PFSK-1 (cell line): ENCODE results near the gene PROSER2.

Source experiments
- FOXP2 ChIP-seq: optimal IDR thresholded peaks from 2 replicates; pipeline ENCODE3; 2011; ENCODE audit warnings: borderline replicate concordance, control low read depth, inconsistent platforms; ENCODE audit not compliant: insufficient read depth; ENCODE audit errors: extremely low read length, extremely low read depth
- POLR2AphosphoS5 ChIP-seq: IDR thresholded peaks from 2 replicates; pipeline ENCODE4 v1.6.1; 2012; ENCODE audit warnings: low read depth, mild to moderate bottlenecking, control low read depth, low read length, moderate library complexity
- REST ChIP-seq, 2 experiments: IDR thresholded peaks; 2 replicates each; pipeline versions ENCODE4 v1.6.1 to v1.8.0; 2011 to 2012; ENCODE audit warnings: low read depth in 2 of 2, low read length in 2 of 2, control low read depth in 1 of 2, inconsistent platforms in 1 of 2, mild to moderate bottlenecking in 1 of 2, moderate library complexity in 1 of 2; ENCODE audit not compliant: insufficient read depth in 1 of 2
- SIN3A ChIP-seq: IDR thresholded peaks from 2 replicates; pipeline ENCODE4 v1.6.1; 2012; ENCODE audit warnings: mild to moderate bottlenecking, low read length, moderate library complexity, borderline replicate concordance; ENCODE audit not compliant: insufficient read depth
- TAF1 ChIP-seq: IDR thresholded peaks from 2 replicates; pipeline ENCODE4 v1.6.1; 2012; ENCODE audit warnings: low read length, control low read depth, borderline replicate concordance; ENCODE audit not compliant: insufficient read depth

PROSER2 gene

GRCh38 chr10:11881030-11881476 is 57.9 kb downstream of the PROSER2 start:
- TF ChIP-seq POLR2AphosphoS5 (no peak), FOXP2 (no peak), TAF1 (no peak), SIN3A (no peak), REST (IDR thresholded peaks at IDR 0.05; ENCODE audit: insufficient read depth in 1 of 2, low read depth in 2 of 2, low read length in 2 of 2) (no peak)

- TF ChIP-seq TAF1: no peak
Observed at GRCh38 chr10:11881477-11882417, 58.6 kb downstream of the PROSER2 start.

GRCh38 chr10:11882646-11883375 is 59.7 kb downstream of the PROSER2 start:
- no peak for TF ChIP-seq POLR2AphosphoS5
- TF ChIP-seq FOXP2: no peak
- TF ChIP-seq SIN3A: no peak
- TF ChIP-seq REST (IDR thresholded peaks at IDR 0.05; ENCODE audit: insufficient read depth in 1 of 2, low read depth in 2 of 2, low read length in 2 of 2): no peak
- no peak for TF ChIP-seq TAF1

- TF ChIP-seq POLR2AphosphoS5 (no peak), TAF1 (no peak), REST (IDR thresholded peaks at IDR 0.05; ENCODE audit: insufficient read depth in 1 of 2, low read depth in 2 of 2, low read length in 2 of 2) (no peak), FOXP2 (no peak), SIN3A (no peak)
Observed at GRCh38 chr10:11884706-11885423, 61.7 kb downstream of the PROSER2 start.

GRCh38 chr10:11885437-11886137 is 62.4 kb downstream of the PROSER2 start:
- TF ChIP-seq FOXP2 (no peak), REST (IDR thresholded peaks at IDR 0.05; ENCODE audit: insufficient read depth in 1 of 2, low read depth in 2 of 2, low read length in 2 of 2) (no peak), POLR2AphosphoS5 (no peak), TAF1 (no peak), SIN3A (no peak)
